Activated naive CD8-positive, alpha-beta T cell (primary cell): ENCODE measurements around the gene RNF41.
"Not testable (repeated sequence)": the region's sequence is repeated elsewhere in the genome, so short reads cannot be mapped to it uniquely, and the experiment has no call there.

Source experiments
- H3K27ac Mint-ChIP-seq: one replicate; pipeline ENCODE4 v1.8.0; 2021; ENCODE audit warnings: mixed read lengths
- H3K27me3 Mint-ChIP-seq: one replicate; pipeline ENCODE4 v1.8.0; 2021; ENCODE audit warnings: mixed read lengths
- H3K36me3 Mint-ChIP-seq: one replicate; pipeline ENCODE4 v1.8.0; 2021; ENCODE audit warnings: mixed read lengths
- H3K4me1 Mint-ChIP-seq: one replicate; pipeline ENCODE4 v1.8.0; 2021; ENCODE audit warnings: low read depth, mixed read lengths
- H3K4me3 Mint-ChIP-seq: one replicate; pipeline ENCODE4 v1.8.0; 2021; ENCODE audit warnings: mild to moderate bottlenecking, mixed read lengths
- H3K9me3 Mint-ChIP-seq: one replicate; pipeline ENCODE4 v1.8.0; 2021; ENCODE audit warnings: low read depth, mixed read lengths

Gene RNF41

DNA sequence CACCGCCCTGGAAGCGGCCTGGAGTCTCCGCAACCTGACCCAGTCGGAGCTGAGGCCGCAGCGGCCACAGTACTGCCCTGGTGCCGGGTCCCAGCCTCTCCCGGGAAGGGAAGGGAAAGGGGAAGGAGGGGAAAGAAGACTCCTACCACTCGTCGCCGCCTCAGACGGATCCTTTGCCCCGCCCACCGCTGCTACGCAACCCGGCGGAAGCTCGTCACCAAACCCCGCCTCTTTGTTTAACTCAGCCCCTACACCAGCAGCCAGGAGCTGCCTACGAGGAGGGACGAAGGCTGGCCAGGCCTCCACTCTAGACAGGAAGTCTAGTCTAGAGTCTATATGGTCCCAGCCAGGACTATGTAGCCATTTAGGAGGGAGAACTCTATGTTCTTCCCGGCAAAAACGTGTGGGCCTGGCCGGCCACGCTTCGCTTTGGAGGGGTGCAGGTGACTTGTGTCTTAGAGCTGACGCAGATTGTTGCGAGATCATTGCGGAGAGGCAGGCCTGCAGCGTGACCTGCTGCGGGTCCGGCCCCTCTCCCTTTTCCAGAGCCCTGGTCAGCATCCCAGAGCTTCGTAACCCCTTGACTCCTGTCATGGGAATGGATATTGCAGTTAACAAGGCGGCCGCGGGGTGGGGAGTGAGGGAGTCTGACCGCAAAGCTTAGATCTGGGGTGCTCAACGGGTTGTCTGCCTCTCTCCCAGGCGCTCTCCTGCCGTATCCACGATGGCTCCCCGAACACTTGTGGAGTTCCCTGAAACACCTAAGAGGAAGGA lies at the start of gene RNF41:
RNF41 (minus strand) TSS at position 166 of the 774 bp plus-strand sequence. CDS start 7,875 bp downstream, outside the sequence.
- H3K27ac Mint-ChIP-seq, result peak within 1 kb of the TSS; percentile 97
- no peaks in the 10 kb centered on the region for H3K36me3 Mint-ChIP-seq
- no peaks in the 10 kb centered on the region for H3K9me3 Mint-ChIP-seq
- H3K27me3 Mint-ChIP-seq, result no peaks in the 10 kb centered on the region
- peak within 1 kb of the TSS; percentile 97 for H3K4me3 Mint-ChIP-seq
- H3K4me1 Mint-ChIP-seq, result peaks cover 46% of the 10 kb centered on the region

- Mint-ChIP-seq H3K27ac (peak overlapping the region; percentile 68), H3K4me3 (no peak overlapping the region), H3K4me1 (peaks cover 15% of the 10 kb centered on the region), H3K9me3 (no peaks in the 10 kb centered on the region), H3K27me3 (no peaks in the 10 kb centered on the region), H3K36me3 (peaks cover 9% of the 10 kb centered on the region)
Observed at GRCh38 chr12:56271031-56271430, 49.3 kb upstream of the RNF41 start.

DNA sequence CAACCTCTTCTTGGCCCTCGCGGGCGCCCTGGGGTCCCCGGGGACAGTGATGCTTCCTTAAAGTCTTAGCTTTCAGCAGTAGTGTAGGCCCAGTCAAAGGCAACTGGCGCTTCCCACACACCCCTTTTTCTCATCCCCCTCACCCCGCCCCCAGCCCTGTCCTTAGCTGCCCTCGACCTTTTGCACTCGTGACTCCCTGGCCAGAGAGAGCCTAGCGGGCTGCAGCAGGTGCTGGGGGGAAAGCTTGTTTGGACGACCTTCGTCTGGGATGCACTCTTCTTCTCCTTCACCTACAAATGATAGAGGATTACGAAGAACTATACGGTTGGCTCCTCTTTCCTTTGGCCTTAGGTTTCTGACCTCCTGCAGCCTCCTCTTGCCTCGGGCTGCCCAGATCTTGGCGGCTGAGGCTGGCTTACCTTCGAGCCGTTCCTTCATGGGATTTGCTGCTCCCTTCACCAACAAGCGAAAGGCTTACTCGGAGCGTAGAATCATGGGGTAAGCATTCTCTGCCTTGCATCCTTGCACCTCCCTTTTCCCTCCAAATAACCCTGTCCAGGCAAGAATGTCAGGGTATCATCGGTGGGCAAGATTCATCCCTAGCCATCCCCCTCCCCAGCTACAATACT lies 45.8 kb upstream of the RNF41 start:
- peak overlapping the region; percentile 25 for H3K27ac Mint-ChIP-seq
- H3K4me1 Mint-ChIP-seq, result peaks cover 19% of the 10 kb centered on the region
- H3K9me3 Mint-ChIP-seq, result no peaks in the 10 kb centered on the region
- H3K27me3 Mint-ChIP-seq, result no peaks in the 10 kb centered on the region
- no peaks in the 10 kb centered on the region for H3K36me3 Mint-ChIP-seq
- peak overlapping the region; percentile 85 for H3K4me3 Mint-ChIP-seq

DNA sequence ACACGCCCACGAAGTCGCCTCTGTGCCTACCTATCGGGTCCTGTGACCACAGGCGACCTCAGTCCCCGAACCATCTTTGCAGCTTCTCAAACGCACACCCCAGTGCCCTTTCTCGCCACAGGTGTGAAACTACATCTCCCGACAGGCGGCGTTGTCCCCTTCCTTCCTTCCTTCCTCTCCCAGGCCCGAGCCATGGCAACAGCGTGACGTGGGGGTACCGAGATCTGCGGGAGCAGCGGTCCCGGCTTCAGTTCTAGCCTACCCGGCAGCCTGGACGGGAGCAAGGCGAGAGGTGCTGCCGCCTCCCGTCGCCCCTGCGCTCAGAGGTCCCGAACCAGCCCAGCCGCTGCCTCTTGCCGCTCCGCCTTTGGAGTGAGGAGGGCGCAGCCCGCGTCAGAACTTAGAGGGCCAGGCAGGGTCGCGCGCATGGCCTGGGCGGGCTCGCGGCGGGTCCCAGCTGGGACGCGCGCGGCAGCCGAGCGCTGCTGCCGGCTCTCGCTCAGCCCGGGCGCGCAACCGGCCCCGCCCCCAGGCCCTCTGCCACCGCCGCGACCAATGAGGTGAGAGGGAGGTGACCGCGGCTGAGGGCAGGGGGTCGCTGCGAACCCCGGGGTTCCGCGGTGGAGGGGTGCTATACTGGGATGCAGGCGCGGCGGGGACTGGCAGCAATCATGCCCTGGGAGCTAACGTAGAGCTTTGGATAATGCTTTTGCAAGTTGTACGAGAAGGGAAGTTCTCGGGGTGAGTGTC lies 45.1 kb upstream of the RNF41 start, which contains the start of gene COQ10A:
COQ10A (plus strand) TSS at position 250 of the 750 bp plus-strand sequence; CDS start at position 427, 177 bp downstream.
- Mint-ChIP-seq H3K36me3 (no peaks in the 10 kb centered on the region), H3K27me3 (no peaks in the 10 kb centered on the region), H3K4me3 (peak within 1 kb of the TSS; percentile 95), H3K4me1 (peaks cover 19% of the 10 kb centered on the region), H3K9me3 (no peaks in the 10 kb centered on the region), H3K27ac (peak within 1 kb of the TSS; percentile 93)

- H3K27ac Mint-ChIP-seq, result peak overlapping the region; percentile 93
- not testable (repeated sequence) for H3K9me3 Mint-ChIP-seq, H3K27me3 Mint-ChIP-seq, H3K36me3 Mint-ChIP-seq
- peaks cover 19% of the 10 kb centered on the region for H3K4me1 Mint-ChIP-seq
- H3K4me3 Mint-ChIP-seq, result peak overlapping the region; percentile 95
Observed at GRCh38 chr12:56266068-56266692, 44.5 kb upstream of the RNF41 start.

DNA sequence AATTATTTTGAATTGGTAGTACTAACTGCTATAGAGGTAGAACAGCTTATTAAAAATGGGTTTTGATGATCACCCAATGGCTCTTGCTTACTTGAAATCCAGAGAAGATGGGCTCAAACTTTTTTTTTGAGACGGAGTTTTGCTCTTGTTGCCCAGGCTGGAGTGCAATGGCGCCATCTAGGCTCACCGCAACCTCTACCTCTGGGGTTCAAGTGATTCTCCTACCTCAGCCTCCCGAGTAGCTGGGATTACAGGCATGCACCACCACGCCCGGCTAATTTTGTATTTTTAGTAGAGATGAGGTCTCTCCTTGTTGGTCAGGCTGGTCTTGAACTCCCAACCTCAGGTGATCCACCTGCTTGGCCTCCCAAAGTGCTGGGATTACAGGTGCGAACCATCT lies 41.2 kb upstream of the RNF41 start:
- H3K9me3 Mint-ChIP-seq, H3K27me3 Mint-ChIP-seq, H3K27ac Mint-ChIP-seq, H3K36me3 Mint-ChIP-seq, H3K4me3 Mint-ChIP-seq: not testable (repeated sequence)
- H3K4me1 Mint-ChIP-seq, result peaks cover 23% of the 10 kb centered on the region

- no peaks in the 10 kb centered on the region for H3K27me3 Mint-ChIP-seq
- no peak overlapping the region for H3K4me3 Mint-ChIP-seq
- H3K9me3 Mint-ChIP-seq, result no peaks in the 10 kb centered on the region
- H3K27ac Mint-ChIP-seq, result no peak overlapping the region
- H3K36me3 Mint-ChIP-seq, result no peaks in the 10 kb centered on the region
- peaks cover 23% of the 10 kb centered on the region for H3K4me1 Mint-ChIP-seq
Observed at GRCh38 chr12:56261503-56262232, 39.9 kb upstream of the RNF41 start.

GRCh38 chr12:56260921-56261320 lies 39.2 kb upstream of the RNF41 start:
- no peaks in the 10 kb centered on the region for H3K27me3 Mint-ChIP-seq
- H3K4me1 Mint-ChIP-seq, result peaks cover 26% of the 10 kb centered on the region
- no peaks in the 10 kb centered on the region for H3K9me3 Mint-ChIP-seq
- H3K36me3 Mint-ChIP-seq, result no peaks in the 10 kb centered on the region
- H3K4me3 Mint-ChIP-seq, result no peak overlapping the region
- H3K27ac Mint-ChIP-seq, result no peak overlapping the region

GRCh38 chr12:56260380-56260779 lies 38.7 kb upstream of the RNF41 start:
- Mint-ChIP-seq H3K4me3 (no peak overlapping the region), H3K9me3 (no peaks in the 10 kb centered on the region), H3K27me3 (no peaks in the 10 kb centered on the region), H3K36me3 (no peaks in the 10 kb centered on the region), H3K27ac (no peak overlapping the region), H3K4me1 (peaks cover 23% of the 10 kb centered on the region)

- peak overlapping the region; percentile 93 for H3K4me3 Mint-ChIP-seq
Observed at GRCh38 chr12:56258820-56259183, 37.1 kb upstream of the RNF41 start.

GRCh38 chr12:56258068-56258819 lies 36.5 kb upstream of the RNF41 start, which contains the start of gene ANKRD52:
TSS of gene ANKRD52 (minus strand) at chr12:56258384. CDS start at chr12:56258269, 115 bp downstream.
- Mint-ChIP-seq H3K27me3 (no peaks in the 10 kb centered on the region), H3K4me3 (peak within 1 kb of the TSS; percentile 93), H3K9me3 (no peaks in the 10 kb centered on the region), H3K4me1 (peaks cover 24% of the 10 kb centered on the region), H3K27ac (peak within 1 kb of the TSS; percentile 87), H3K36me3 (peaks cover 4% of the 10 kb centered on the region)

More at GRCh38 chr12:56258820-56259183, 37.1 kb upstream of the RNF41 start:
- Mint-ChIP-seq H3K9me3 (no peaks in the 10 kb centered on the region), H3K27me3 (no peaks in the 10 kb centered on the region), H3K27ac (peak overlapping the region; percentile 87), H3K36me3 (peaks cover 4% of the 10 kb centered on the region), H3K4me1 (peaks cover 24% of the 10 kb centered on the region)

DNA sequence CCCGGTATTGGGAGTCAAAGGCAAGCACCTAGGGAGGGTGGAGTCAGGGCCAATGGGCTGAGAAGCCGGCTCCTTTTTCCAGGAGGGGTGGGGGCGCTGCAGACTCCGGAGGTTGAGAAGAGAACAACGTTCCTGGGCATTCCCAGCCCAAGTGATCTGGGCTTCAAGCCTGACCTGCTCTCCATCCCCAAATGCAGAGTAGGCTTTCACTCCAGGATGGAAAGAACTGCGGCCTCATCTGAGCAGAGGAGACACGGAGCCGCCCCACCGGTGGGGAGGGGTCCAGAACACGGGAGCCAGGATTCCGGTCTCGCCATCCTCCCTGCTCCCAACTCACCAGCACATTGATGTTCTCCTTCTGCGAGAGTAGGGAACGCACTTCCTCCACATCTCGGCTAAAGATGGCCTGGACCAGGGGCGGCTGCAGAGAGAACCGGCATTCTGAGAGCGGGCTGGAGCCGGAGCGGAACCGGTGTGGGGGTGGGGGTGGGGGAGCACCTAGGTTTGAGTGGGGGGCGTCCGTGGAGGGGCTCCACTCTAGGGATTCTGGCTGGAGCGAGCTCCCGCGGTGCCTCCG lies 35.9 kb upstream of the RNF41 start:
- Mint-ChIP-seq H3K27me3 (no peaks in the 10 kb centered on the region), H3K4me3 (peak overlapping the region; percentile 88), H3K4me1 (peaks cover 24% of the 10 kb centered on the region), H3K27ac (peak overlapping the region; percentile 73), H3K36me3 (peaks cover 4% of the 10 kb centered on the region), H3K9me3 (no peaks in the 10 kb centered on the region)

DNA sequence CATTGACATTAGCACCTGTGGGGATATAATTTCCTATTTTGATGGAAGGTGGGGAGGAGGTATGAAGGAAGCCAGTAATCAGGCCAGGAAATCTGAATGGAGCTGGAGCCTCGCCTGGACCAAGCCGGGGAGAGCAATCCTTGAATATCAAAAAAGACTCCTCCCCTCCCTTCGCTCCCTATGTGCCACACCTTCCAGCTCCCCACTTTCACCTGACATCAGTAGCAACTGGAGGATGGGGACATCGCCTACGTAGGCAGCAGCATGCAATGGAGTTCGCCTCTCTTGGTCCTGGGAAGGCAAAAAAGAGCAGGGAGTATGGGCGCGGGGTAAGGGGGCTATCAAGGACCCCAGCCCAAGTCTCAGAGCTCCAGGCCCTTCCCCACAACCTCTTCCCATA lies 35.3 kb upstream of the RNF41 start:
- H3K27ac Mint-ChIP-seq, result peak overlapping the region; percentile 46
- peaks cover 24% of the 10 kb centered on the region for H3K4me1 Mint-ChIP-seq
- H3K27me3 Mint-ChIP-seq, result no peaks in the 10 kb centered on the region
- H3K9me3 Mint-ChIP-seq, result no peaks in the 10 kb centered on the region
- peaks cover 4% of the 10 kb centered on the region for H3K36me3 Mint-ChIP-seq
- H3K4me3 Mint-ChIP-seq, result peak overlapping the region; percentile 88
